GM19240 (cell line): ENCODE data around the gene XRCC5.
A peak's percentile ranks its signal among the peaks of the same experiment; 100 is the strongest.
"Not testable (repeated sequence)": the region's sequence is repeated elsewhere in the genome, so short reads cannot be mapped to it uniquely, and the experiment has no call there.

Experiments used
- DNase-seq: peaks from one replicate; pipeline ENCODE4 v3.0.0; 2011; ENCODE audit warnings: low spot score; ENCODE audit not compliant: insufficient read length

The XRCC5 gene

DNA sequence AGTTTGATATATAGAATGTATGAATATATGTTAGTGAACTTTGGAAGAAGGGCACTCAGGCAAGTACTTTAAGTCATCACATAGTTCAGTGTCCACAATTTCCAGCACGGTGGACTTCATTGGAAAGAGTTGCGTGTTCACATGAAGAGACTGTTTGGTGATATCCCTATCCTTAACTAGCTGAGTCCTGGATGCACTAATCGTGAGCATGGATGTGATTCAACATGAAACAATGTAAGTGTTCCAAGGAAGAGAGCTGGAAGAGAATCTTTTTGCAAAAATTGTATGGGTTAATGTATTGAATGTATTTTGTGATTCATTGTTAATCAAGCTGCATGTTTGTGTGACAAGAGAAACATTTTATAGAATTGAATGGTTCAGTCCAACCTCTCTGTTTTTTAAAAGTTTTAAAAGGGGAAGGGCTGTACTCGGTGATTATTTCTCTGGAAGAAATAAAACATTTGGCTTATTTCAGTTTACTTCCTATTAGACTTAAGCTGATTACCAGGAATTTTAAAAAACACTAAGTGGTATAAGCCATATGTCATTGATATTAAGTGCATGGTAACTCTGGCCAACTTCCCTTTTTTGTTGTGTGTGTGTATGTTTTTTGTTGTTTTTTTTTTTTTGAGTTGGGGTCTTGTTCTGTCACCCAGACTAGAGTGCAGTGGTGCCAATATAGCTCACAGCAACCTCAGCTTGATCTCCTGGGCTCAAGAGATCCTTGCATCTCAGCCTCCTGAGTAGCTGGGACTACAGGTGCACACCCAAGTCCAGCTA, 8.6 kb downstream of the XRCC5 start:
- no peak for DNase-seq

DNA sequence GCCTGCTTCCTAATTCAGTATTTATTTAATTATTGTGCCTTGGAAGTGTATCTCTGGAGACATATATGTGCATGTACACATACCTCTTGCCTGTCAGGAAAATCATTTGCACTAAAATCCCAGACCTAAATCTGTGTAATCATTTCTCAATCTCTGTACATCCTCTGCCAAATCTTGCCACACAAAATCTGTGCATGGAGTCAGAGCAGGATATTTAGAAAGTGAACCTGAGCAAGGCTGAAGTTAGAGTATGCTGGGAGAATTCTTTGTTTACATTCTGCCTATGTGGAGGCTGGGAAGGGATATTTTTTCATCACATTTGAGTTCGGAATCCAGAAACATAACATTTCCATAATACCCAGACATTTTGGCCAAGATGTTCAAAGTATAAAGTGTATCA, 9.3 kb downstream of the XRCC5 start:
- no peak for DNase-seq

DNA sequence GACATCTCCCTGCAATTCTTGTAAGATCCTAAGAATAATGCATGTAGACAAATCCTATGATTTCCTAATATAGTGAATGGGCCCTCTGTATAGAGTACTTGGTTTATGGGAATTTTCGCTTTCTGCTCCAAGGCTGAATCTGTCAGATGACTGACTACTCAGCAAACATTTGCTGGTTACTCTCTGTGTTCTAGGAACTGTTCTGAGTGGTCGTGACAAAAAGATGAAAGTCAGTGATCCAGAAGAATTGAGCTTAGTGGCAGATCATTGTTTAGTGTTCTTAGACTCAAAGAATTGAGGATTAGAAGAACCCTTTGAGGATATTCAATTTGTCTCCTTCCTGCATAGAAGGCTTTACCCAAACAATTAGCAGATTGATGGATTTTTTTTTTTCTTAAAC, 10.0 kb downstream of the XRCC5 start:
- DNase-seq: no peak

DNA sequence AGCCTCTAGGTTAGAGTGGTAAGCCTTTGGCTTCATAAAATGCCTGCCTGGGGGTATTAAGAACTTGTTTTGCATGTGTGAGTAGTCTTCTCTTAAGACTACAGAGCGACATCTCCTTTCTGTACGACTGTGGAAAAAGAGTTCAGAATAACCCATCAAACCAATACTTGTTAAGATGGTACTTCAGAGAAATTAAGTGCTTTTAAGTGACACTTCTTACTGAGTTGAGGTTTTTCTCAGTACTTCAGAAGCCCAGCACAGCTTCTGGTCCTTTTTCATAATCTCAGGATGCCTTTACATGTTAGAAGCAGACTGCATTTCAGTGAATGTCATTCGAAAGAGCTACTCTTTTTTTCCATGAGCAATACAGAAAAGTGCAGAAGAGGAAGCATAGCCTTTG, 10.8 kb downstream of the XRCC5 start:
- no peak for DNase-seq

DNA sequence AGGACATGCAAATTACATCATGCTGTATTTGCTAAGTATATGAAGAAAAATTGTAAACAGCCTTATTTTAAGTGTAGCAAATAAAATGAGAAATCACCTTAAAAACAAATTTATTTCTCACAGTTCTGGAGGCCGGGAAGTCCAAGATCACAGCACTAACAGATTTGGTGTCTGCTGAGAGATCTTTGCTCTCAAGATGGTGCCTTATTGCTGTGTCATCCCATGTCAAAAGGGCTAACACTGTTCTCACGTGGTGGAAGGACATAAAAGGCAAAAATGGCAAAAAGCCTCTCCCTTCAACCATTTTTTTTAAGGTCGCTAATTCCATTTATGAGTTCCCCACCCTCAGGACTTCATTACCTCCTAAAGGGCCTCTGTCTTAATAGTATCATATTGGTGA, 12.1 kb downstream of the XRCC5 start:
- no peak for DNase-seq

DNA sequence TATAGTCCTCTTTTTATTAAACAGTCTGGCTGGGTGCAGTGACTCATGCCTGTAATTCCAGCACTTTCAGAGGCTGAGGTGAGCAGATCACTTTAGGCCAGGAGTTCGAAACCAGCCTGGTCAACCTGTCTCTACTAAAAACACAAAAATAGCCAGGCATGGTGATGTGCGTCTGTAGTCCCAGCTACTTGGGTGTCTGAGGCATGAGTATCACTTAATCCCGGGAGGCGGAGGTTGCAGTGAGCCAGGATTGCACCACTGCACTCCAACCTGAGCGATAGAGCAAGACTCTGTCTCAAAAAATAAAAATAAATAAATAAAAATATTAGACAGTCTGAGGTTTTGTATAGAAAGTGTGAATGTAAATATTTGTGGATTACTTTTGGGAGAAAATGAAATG, 17.8 kb downstream of the XRCC5 start:
- no peak for DNase-seq

DNA sequence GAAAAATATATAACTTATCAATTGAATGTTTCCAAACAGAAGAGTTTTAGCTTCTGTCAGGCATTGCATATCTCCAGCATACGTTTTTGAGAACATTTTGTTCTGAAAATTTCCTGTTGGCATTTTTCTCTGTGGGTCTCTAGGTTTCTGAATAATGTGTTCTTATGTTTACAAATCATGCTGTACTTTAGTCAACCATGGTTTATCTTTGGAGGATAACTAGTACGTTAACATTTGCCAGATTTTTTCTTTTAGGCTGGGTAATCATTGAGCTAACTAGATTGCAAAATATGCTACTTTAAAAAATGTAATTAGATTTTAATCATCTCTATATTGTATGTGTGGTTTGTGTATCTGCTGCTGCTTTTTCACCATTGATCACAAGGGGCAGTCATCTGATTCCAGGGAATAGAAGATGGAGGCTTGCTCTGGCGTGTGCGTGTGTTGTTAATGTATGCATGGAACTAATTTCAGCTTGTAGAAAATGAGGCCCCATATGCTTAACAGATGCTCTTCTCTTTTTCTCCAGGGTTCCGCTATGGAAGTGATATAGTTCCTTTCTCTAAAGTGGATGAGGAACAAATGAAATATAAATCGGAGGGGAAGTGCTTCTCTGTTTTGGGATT, 21.3 kb downstream of the XRCC5 start:
- no peak for DNase-seq

DNA sequence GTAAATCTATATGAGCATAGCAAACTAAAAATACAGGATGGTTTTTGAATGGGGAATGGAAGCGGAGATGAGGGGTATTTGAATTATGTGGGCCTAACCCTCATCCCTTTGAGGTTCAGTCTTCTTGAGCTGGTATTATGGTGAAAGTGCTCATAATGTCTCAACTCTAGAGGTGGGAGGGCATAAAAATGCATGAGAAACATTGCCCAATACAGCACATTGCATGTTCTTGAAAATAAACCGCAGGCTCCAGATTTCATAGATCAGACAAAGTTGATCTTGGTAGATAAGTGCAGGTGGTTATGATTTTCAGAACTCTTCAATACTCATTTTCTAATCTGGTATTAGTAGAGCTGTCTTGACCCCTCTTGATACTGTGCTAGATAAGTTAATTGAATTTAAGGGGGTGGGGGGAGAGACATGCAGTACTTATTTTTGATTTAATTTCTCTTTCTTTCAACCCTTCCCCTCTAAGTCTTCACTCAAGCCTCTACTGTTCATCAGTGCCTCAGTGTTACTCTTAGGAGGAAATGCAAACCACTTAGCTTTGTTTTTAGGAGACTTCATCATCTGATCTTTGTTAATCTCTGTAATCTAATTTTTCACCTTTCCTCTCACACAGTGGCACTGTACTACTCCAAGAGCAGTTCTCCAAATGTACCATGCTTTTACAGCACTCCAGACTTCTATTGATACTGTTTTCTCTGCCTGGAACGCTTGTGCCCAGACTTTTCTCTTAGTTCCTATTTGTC, 22.2 kb downstream of the XRCC5 start:
- DNase-seq: no peak

DNA sequence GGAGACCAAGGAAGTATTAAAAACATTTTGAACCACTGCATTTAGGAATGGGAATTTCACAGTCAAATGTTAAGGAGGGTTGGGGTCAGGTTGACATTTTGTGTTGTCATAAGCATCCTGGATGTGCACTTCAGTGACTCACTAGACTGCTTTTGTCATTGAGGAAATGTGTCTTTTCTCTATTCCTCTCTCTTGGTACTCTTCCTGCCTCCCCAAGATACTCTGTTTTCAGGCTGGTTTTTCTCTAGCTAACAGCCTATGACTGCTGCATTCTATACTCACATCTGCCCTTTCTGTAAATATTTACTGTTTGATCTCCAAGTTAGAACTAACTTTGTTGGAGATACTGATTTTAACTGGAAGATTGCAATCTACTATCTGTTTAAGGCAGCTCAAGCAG, 23.4 kb downstream of the XRCC5 start:
- no peak for DNase-seq

DNA sequence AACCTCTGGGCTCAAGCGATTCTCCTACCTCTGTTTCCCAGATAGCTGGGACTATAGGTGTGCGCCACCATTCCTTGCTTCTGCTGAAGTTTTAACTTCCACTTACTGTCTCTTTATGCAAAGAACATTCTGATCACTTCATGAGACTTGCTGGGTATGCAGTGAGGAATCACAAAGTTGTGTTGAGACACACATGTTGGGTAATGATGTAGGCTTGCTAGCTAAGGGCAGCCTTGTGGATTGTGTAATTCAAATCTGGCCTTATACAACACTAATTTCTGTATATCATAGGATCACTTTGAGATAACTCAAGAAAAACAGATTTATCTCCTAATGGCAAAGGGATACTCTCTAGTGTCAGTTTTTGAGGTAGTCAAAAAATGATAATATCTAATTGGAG, 24.2 kb downstream of the XRCC5 start:
- no peak for DNase-seq

DNA sequence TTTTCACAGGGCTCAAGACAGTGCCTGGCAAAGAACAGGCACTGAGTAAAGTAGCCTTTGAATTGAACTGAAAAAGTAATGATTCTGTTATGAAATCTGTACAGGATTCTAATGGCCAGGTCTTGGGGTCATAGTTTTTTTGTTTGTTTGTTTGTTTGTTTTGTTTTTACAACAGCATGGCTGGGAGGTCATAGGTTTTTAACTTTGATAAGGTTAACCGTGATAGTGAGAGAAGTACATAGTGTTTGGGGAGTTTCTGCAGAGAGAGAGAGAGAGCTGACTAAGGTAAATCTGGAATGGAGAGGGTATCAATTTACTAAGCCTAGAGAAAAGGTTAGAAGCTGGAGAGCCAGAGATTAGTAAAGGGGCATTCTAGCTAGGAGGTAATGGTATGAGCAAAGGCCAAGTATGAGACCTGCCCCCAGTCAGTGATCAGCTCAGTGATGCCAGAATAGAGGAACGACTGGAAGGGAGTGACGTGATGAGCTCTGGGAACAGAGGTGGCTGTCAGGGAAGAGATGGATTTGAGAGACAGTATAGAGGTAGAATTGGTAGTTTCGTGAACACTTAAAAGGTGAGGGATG, 25.9 kb downstream of the XRCC5 start:
- DNase-seq: no peak

DNA sequence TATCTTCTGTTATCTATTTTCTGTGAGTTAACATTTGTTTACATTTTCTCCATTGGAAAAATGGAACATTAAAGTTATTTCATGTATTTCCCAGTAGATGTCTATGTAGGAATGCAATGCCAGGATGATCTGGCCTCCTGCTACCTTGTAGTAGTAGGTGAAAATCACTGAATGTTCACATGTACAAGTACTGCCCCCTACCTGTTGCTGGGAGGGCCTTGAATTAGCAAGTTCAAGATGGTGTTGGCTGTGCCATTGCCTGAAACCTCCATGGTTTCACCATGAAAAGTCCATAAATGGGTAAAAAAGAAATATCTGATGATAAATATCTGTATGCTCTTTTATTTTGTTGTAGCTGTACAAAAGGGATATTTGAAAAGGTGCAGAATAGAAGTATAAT, 30.7 kb downstream of the XRCC5 start:
- no peak for DNase-seq

DNA sequence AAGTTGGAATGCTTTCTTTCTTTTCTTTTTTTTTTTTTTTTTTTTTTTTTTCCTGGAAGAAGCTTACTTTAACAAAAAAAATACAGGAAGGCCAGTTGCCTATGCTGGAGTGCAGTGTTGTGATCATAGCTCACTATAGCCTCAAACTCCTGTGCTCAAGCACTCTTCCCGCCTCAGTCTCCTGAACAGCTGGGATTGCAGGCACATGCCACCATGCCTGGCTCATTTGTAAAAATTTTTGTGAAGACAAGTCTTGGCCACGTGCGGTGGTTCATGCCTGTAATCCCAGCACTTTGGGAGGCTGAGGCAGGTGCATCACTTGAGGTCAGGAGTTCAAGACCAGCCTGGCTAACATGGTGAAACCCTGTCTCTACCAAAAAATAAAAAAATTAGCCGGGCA, 32.4 kb downstream of the XRCC5 start:
- not testable (repeated sequence) for DNase-seq

DNA sequence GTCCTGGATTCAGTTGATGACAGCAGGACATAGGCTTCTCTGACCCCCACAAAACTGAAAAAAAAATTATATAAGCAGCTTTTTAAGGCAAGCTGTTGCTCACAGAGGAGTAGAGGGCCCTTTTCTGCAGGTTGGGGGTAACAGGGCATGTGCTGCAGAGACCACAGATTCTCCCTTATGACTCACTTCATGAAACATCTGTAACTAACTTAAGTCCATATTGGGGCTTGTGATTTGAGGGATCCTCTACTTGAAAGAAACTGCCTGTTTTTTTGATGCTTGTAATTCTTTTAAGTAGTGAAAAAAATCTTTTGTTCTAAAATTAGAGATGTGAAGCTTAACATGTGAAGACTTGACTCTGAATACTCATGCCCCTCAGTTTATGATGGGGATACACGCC, 33.4 kb downstream of the XRCC5 start:
- DNase-seq: peak; percentile 23

DNA sequence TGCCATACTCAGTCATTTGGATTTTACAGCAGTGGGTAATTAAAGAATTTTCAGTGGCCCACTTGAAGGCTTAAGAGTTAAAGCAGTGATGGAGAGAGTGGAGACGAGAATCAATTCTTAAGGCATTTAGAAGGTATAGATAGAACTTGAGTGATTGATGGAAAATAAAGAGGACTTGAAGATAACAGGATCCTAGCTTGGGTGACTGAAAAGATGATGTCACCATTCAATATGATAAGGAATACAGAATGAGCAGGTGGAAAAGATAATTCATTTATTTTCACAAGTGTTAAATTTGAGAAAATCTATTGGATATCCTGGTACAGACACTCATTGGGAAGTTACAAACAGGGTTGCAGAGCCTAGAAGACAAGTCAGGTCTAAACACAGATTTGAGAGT, 35.2 kb downstream of the XRCC5 start:
- no peak for DNase-seq

DNA sequence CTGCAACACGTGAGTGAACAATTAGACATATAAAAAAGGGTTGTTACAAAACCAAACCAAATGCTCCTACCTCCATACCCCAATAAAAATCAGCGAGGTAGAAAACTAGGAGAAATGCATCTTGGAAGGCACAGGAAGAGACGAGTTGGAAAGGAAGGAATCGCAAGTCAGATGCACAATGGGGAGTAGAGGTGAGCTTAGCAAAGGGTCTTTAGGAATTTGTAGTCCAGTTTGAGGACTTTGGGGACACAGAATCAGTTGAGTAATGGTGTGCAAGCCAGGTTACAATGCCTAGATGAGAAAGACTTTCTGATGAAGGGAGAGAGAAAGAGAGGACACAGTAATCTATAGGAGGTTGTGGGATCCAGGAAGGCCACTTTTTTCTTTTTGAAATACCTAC, 35.7 kb downstream of the XRCC5 start:
- DNase-seq: no peak

DNA sequence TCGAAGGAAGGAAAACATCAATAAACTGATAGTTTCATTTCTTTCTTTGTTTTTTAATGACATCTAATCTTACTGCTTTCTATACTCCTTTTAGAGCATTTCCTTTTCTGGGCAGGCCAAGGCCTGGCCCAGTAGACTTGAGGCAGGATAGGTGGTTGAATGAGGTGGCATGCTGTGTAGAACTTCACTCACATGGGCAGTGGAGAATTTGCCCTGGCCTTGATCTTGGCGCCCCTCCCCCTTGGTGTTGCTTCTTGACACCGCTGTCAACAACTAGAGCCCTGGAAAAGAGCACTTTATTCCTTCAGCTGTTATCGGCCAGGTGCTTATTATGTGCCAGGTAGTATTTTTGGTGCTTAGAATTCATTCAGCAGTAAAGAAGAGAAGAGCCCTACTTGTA, 37.4 kb downstream of the XRCC5 start:
- DNase-seq: no peak

DNA sequence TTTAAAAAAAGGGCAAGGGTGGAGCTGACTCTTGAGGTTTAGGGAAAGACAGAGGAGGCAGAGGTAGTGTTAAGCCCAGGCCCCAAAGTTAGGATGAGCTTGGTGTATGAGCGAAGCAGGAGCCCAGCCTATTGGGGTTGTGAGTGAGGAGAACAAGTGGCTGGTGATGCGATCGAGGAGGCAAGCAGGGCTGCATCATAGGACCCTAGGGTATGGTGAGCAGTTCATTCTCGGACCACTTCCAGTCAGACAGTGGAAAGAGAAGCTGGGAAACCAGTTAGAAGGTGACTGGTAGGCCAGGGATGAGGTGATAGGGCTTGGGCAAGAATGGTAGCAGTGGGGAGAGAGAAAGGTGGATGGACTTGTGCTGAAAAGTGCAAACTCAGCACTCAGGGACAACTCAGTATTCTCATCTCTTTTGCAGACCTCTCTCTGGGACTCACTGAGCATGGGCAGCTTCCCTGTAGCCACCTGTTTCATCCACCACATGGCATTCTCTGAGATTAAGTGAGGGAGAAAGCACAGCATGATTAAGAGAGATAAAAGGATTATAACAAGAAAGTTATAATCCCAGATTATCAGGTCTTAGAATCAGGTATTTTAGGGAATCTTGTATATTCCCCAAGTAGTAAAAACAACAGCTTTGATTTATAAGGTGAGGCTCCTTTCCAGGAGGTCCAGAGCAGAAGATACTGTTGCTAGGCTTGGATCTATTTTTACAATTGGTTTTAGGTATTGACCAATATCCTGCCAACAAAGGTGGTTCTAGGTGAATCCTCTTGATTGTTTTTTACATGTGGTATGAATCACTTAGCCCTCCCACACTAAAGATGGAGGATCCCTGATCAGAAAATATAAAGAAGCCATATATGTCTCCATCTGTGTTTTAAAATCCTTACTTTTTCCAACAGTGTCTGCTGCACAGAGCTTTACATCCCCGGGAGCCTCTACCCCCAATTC, 38.3 kb downstream of the XRCC5 start:
- no peak for DNase-seq

DNA sequence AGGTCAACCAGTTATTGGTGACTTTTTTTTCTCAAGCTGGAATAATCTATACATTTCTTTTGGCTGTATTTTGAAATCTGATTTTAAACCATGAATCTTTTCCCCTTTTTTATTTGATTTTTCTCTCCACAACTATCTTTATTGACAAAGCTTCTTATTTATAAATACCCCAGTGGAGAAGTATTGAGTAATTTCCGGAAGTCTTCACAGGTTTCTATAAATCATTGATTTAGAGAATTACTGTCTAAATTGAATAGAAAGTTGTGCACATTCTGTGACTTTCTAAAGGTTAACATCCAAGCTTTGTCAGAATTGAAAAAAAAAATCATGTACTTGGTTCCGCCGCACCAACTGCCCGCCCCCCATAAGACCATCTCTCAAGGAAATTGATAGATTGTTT, 39.8 kb downstream of the XRCC5 start:
- DNase-seq: no peak

DNA sequence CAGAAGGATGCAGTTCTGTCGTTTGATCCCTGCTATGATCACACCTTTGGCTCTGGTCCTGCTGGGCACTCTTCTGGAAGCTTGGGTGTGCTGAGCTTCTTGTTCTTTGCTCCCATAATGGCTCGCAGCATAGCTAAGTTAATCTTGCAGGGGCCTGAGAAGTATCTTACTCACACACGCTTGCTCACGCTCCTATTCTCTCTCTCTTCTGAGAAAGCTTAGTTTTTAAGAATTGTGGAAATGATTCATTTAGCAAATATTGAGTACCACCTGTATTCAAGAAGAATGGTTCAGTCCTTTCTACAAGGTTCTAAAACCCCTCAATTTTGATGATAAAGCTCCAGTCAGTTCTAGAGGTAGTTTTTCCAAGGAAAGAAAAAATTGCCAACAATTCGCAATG, 40.6 kb downstream of the XRCC5 start:
- DNase-seq: no peak
